ENCODE measurements around the gene CDC25C. TPM values are rescaled to one million over a fixed set of nuclear protein-coding genes. Genes with fewer than 3 reads are reported as not detected.

The CDC25C gene
- total RNA-seq: 10 to 100 TPM in 1 of 2 donors, 1 to 10 TPM in 1; 5.5 to 14.0 TPM

GRCh38 chr5:138331449-138332368 lies at the start of gene CDC25C:
Gene CDC25C (minus strand): TSS chr5:138331804. CDS start chr5:138331180, 624 bp downstream.
- no peaks in the 10 kb centered on the region for H3K27me3 Mint-ChIP-seq
- DNase-seq (ENCODE audit: low spot score) (peak; percentile 98), ATAC-seq (peak; percentile 100)
- no peaks in the 10 kb centered on the region for H3K9me3 Mint-ChIP-seq
- peaks cover 10 to 32% of the 10 kb centered on the region in 2 donors for H3K4me1 Mint-ChIP-seq (ENCODE audit: low read depth in 2 of 2)
- peak within 1 kb of the TSS; percentile 70 to 81 for H3K27ac Mint-ChIP-seq
- no peaks in the 10 kb centered on the region for H3K36me3 Mint-ChIP-seq
- peak within 1 kb of the TSS; percentile 90 for H3K4me3 Mint-ChIP-seq

- peaks cover 19% of the 10 kb centered on the region in 2 donors for H3K4me1 Mint-ChIP-seq (ENCODE audit: low read depth in 2 of 2)
- H3K4me3 Mint-ChIP-seq: no peak overlapping the region
- no peak for DNase-seq (ENCODE audit: low spot score)
- peak overlapping the region in 1 of 2 donors; percentile 28 for H3K27ac Mint-ChIP-seq
- peaks cover 4% of the 10 kb centered on the region for H3K36me3 Mint-ChIP-seq
- no peaks in the 10 kb centered on the region for H3K27me3 Mint-ChIP-seq
- ATAC-seq: no peak
- no peaks in the 10 kb centered on the region for H3K9me3 Mint-ChIP-seq
Measured at GRCh38 chr5:138372653-138373052, 41.0 kb upstream of the CDC25C start.

- ATAC-seq (peak in 1 of 2 donors; percentile 56), DNase-seq (ENCODE audit: low spot score) (no peak)
- no peak overlapping the region for H3K4me3 Mint-ChIP-seq
- H3K36me3 Mint-ChIP-seq: peaks cover 4% of the 10 kb centered on the region
- peaks cover 19% of the 10 kb centered on the region in 2 donors for H3K4me1 Mint-ChIP-seq (ENCODE audit: low read depth in 2 of 2)
- H3K9me3 Mint-ChIP-seq: no peaks in the 10 kb centered on the region
- H3K27me3 Mint-ChIP-seq: no peaks in the 10 kb centered on the region
- H3K27ac Mint-ChIP-seq: peak overlapping the region in 1 of 2 donors; percentile 28
Measured at GRCh38 chr5:138372225-138372624, 40.6 kb upstream of the CDC25C start.

GRCh38 chr5:138371454-138371853 lies 39.9 kb upstream of the CDC25C start:
- Mint-ChIP-seq H3K27me3 (no peaks in the 10 kb centered on the region), H3K9me3 (no peaks in the 10 kb centered on the region), H3K4me1 (ENCODE audit: low read depth in 2 of 2) (peaks cover 24 to 25% of the 10 kb centered on the region in 2 donors), H3K36me3 (no peaks in the 10 kb centered on the region), H3K27ac (no peak overlapping the region), H3K4me3 (no peak overlapping the region)
- no peak for ATAC-seq
- no peak for DNase-seq (ENCODE audit: low spot score)

- no peaks in the 10 kb centered on the region for H3K27me3 Mint-ChIP-seq
- H3K4me1 Mint-ChIP-seq (ENCODE audit: low read depth in 2 of 2): peaks cover 29 to 30% of the 10 kb centered on the region in 2 donors
- no peaks in the 10 kb centered on the region for H3K9me3 Mint-ChIP-seq
- DNase-seq (ENCODE audit: low spot score) (no peak), ATAC-seq (no peak)
- H3K27ac Mint-ChIP-seq: no peak overlapping the region
- no peak overlapping the region for H3K4me3 Mint-ChIP-seq
- H3K36me3 Mint-ChIP-seq: no peaks in the 10 kb centered on the region
Measured at GRCh38 chr5:138370537-138370936, 38.9 kb upstream of the CDC25C start.

GRCh38 chr5:138369706-138370105 lies 38.1 kb upstream of the CDC25C start:
- peaks cover 29 to 30% of the 10 kb centered on the region in 2 donors for H3K4me1 Mint-ChIP-seq (ENCODE audit: low read depth in 2 of 2)
- no peaks in the 10 kb centered on the region for H3K9me3 Mint-ChIP-seq
- DNase-seq (ENCODE audit: low spot score) (no peak), ATAC-seq (no peak)
- no peaks in the 10 kb centered on the region for H3K36me3 Mint-ChIP-seq
- H3K27ac Mint-ChIP-seq: peak overlapping the region in 1 of 2 donors; percentile 55
- H3K27me3 Mint-ChIP-seq: no peaks in the 10 kb centered on the region
- H3K4me3 Mint-ChIP-seq: no peak overlapping the region

GRCh38 chr5:138369261-138369660 lies 37.7 kb upstream of the CDC25C start:
- Mint-ChIP-seq H3K4me1 (ENCODE audit: low read depth in 2 of 2) (peaks cover 29 to 32% of the 10 kb centered on the region in 2 donors), H3K27ac (peak overlapping the region in 1 of 2 donors; percentile 55)

GRCh38 chr5:138366632-138367382 lies 35.2 kb upstream of the CDC25C start:
- Mint-ChIP-seq H3K27ac (no peak overlapping the region), H3K4me1 (ENCODE audit: low read depth in 2 of 2) (peaks cover 25 to 35% of the 10 kb centered on the region in 2 donors), H3K9me3 (no peaks in the 10 kb centered on the region), H3K27me3 (no peaks in the 10 kb centered on the region), H3K4me3 (no peak overlapping the region), H3K36me3 (no peaks in the 10 kb centered on the region)
- DNase-seq (ENCODE audit: low spot score) (no peak), ATAC-seq (no peak)

More at GRCh38 chr5:138369261-138369660, 37.7 kb upstream of the CDC25C start:
- Mint-ChIP-seq H3K27me3 (no peaks in the 10 kb centered on the region), H3K36me3 (no peaks in the 10 kb centered on the region), H3K4me3 (no peak overlapping the region), H3K9me3 (no peaks in the 10 kb centered on the region)
- no peak for DNase-seq (ENCODE audit: low spot score)
- no peak for ATAC-seq

GRCh38 chr5:138364576-138364975 lies 33.0 kb upstream of the CDC25C start:
- peak overlapping the region in 1 of 2 donors; percentile 37 for H3K27ac Mint-ChIP-seq

GRCh38 chr5:138360941-138361452 lies 29.4 kb upstream of the CDC25C start:
- Mint-ChIP-seq H3K4me1 (ENCODE audit: low read depth in 2 of 2) (peaks cover 15 to 21% of the 10 kb centered on the region in 2 donors), H3K36me3 (no peaks in the 10 kb centered on the region), H3K27me3 (no peaks in the 10 kb centered on the region), H3K27ac (peak overlapping the region in 1 of 2 donors; percentile 69), H3K9me3 (no peaks in the 10 kb centered on the region), H3K4me3 (no peak overlapping the region)
- ATAC-seq (no peak), DNase-seq (ENCODE audit: low spot score) (no peak)

More at GRCh38 chr5:138364576-138364975, 33.0 kb upstream of the CDC25C start:
- peaks cover 35 to 46% of the 10 kb centered on the region in 2 donors for H3K4me1 Mint-ChIP-seq (ENCODE audit: low read depth in 2 of 2)
- ATAC-seq: no peak
- no peaks in the 10 kb centered on the region for H3K36me3 Mint-ChIP-seq
- H3K27me3 Mint-ChIP-seq: no peaks in the 10 kb centered on the region
- no peaks in the 10 kb centered on the region for H3K9me3 Mint-ChIP-seq
- no peak overlapping the region for H3K4me3 Mint-ChIP-seq
- no peak for DNase-seq (ENCODE audit: low spot score)

- H3K4me1 Mint-ChIP-seq (ENCODE audit: low read depth in 2 of 2): peaks cover 25 to 31% of the 10 kb centered on the region in 2 donors
- H3K9me3 Mint-ChIP-seq: no peaks in the 10 kb centered on the region
- ATAC-seq (no peak), DNase-seq (ENCODE audit: low spot score) (no peak)
- H3K4me3 Mint-ChIP-seq: no peak overlapping the region
- H3K36me3 Mint-ChIP-seq: no peaks in the 10 kb centered on the region
- H3K27ac Mint-ChIP-seq: no peak overlapping the region
- no peaks in the 10 kb centered on the region for H3K27me3 Mint-ChIP-seq
Measured at GRCh38 chr5:138359621-138360020, 28.0 kb upstream of the CDC25C start.

- Mint-ChIP-seq H3K4me3 (peak overlapping the region; percentile 99), H3K4me1 (ENCODE audit: low read depth in 2 of 2) (peaks cover 39 to 48% of the 10 kb centered on the region in 2 donors), H3K27me3 (no peaks in the 10 kb centered on the region), H3K9me3 (peaks cover 5% of the 10 kb centered on the region), H3K36me3 (peaks cover 6% of the 10 kb centered on the region), H3K27ac (peak overlapping the region; percentile 85 to 96)
- ATAC-seq (peak in 1 of 2 donors; percentile 48), DNase-seq (ENCODE audit: low spot score) (no peak)
Measured at GRCh38 chr5:138354926-138355378, 23.3 kb upstream of the CDC25C start.

- peak overlapping the region; percentile 85 to 96 for H3K27ac Mint-ChIP-seq
- peak overlapping the region; percentile 99 for H3K4me3 Mint-ChIP-seq
- H3K36me3 Mint-ChIP-seq: peaks cover 6% of the 10 kb centered on the region
- ATAC-seq (no peak), DNase-seq (ENCODE audit: low spot score) (no peak)
- no peaks in the 10 kb centered on the region for H3K27me3 Mint-ChIP-seq
- peaks cover 5% of the 10 kb centered on the region for H3K9me3 Mint-ChIP-seq
- peaks cover 36 to 46% of the 10 kb centered on the region in 2 donors for H3K4me1 Mint-ChIP-seq (ENCODE audit: low read depth in 2 of 2)
Measured at GRCh38 chr5:138354387-138354786, 22.8 kb upstream of the CDC25C start.
